ENCODE results near the gene KRTAP10-1.
"Not testable (repeated sequence)": the region's sequence is repeated elsewhere in the genome, so short reads cannot be mapped to it uniquely, and the experiment has no call there.

The KRTAP10-1 gene

GRCh38 chr21:44569861-44570517, 30.0 kb upstream of the KRTAP10-1 start:
- DNase-seq = no peak

GRCh38 chr21:44568667-44569556, 28.9 kb upstream of the KRTAP10-1 start:
- no peak for DNase-seq

GRCh38 chr21:44568261-44568660, 28.3 kb upstream of the KRTAP10-1 start:
- DNase-seq = no peak

- no peak for DNase-seq
Observed at GRCh38 chr21:44567481-44568171, 27.6 kb upstream of the KRTAP10-1 start.

GRCh38 chr21:44566403-44566802, 26.4 kb upstream of the KRTAP10-1 start:
- DNase-seq = no peak

- no peak for DNase-seq
Observed at GRCh38 chr21:44564886-44565598, 25.0 kb upstream of the KRTAP10-1 start.

- DNase-seq = no peak
Observed at GRCh38 chr21:44564099-44564498, 24.1 kb upstream of the KRTAP10-1 start.

GRCh38 chr21:44558695-44559094, 18.7 kb upstream of the KRTAP10-1 start, which contains the start of gene KRTAP10-3:
Gene KRTAP10-3 (minus strand): TSS chr21:44558795. CDS start chr21:44558715, 80 bp downstream.
- no peak for DNase-seq

- DNase-seq = not testable (repeated sequence)
Observed at GRCh38 chr21:44558329-44558675, 18.3 kb upstream of the KRTAP10-1 start.

GRCh38 chr21:44557491-44558328, 17.7 kb upstream of the KRTAP10-1 start:
- no peak for DNase-seq

- DNase-seq = no peak
Observed at GRCh38 chr21:44556879-44557278, 16.9 kb upstream of the KRTAP10-1 start.

- no peak for DNase-seq
Observed at GRCh38 chr21:44555200-44555875, 15.3 kb upstream of the KRTAP10-1 start.

GRCh38 chr21:44552681-44553080, 12.7 kb upstream of the KRTAP10-1 start:
- DNase-seq = no peak

GRCh38 chr21:44552136-44552535, 12.1 kb upstream of the KRTAP10-1 start:
- DNase-seq = no peak

- DNase-seq = no peak
Observed at GRCh38 chr21:44551340-44551961, 11.5 kb upstream of the KRTAP10-1 start, which contains the start of gene KRTAP10-2. Gene KRTAP10-2 (minus strand): TSS chr21:44551505. CDS start chr21:44551458, 47 bp downstream.

GRCh38 chr21:44550807-44551206, 10.8 kb upstream of the KRTAP10-1 start:
- no peak for DNase-seq

- not testable (repeated sequence) for DNase-seq
Observed at GRCh38 chr21:44550285-44550684, 10.3 kb upstream of the KRTAP10-1 start.

GRCh38 chr21:44549525-44550211, 9.7 kb upstream of the KRTAP10-1 start:
- no peak for DNase-seq

- no peak for DNase-seq
Observed at GRCh38 chr21:44548922-44549321, 8.9 kb upstream of the KRTAP10-1 start.

GRCh38 chr21:44548381-44548780, 8.4 kb upstream of the KRTAP10-1 start:
- no peak for DNase-seq

Data from effector CD4-positive, alpha-beta T cell (primary cell).